ENCODE measurements around the gene HIPK2.

HIPK2 gene

GRCh38 chr7:139669106-139670061 lies 108.4 kb downstream of the HIPK2 start:
- no peak for DNase-seq

GRCh38 chr7:139667377-139667776 lies 110.4 kb downstream of the HIPK2 start:
- DNase-seq = no peak

GRCh38 chr7:139666501-139666900 lies 111.3 kb downstream of the HIPK2 start:
- no peak for DNase-seq

- DNase-seq = no peak
Observed at GRCh38 chr7:139664434-139664833, 113.4 kb downstream of the HIPK2 start.

GRCh38 chr7:139663608-139664177 lies 114.1 kb downstream of the HIPK2 start:
- no peak for DNase-seq

- DNase-seq = no peak
Observed at GRCh38 chr7:139661903-139662302, 115.9 kb downstream of the HIPK2 start.

GRCh38 chr7:139661043-139661440 lies 116.8 kb downstream of the HIPK2 start:
- DNase-seq = no peak

GRCh38 chr7:139660317-139661042 lies 117.3 kb downstream of the HIPK2 start:
- DNase-seq = no peak

GRCh38 chr7:139659922-139660316 lies 117.9 kb downstream of the HIPK2 start:
- no peak for DNase-seq

GRCh38 chr7:139658908-139659675 lies 118.7 kb downstream of the HIPK2 start:
- no peak for DNase-seq

- DNase-seq = no peak
Observed at GRCh38 chr7:139658296-139658695, 119.5 kb downstream of the HIPK2 start.

- DNase-seq = no peak
Observed at GRCh38 chr7:139657725-139658124, 120.1 kb downstream of the HIPK2 start.

- no peak for DNase-seq
Observed at GRCh38 chr7:139656387-139656786, 121.4 kb downstream of the HIPK2 start.

- DNase-seq = no peak
Observed at GRCh38 chr7:139655305-139655704, 122.5 kb downstream of the HIPK2 start.

- no peak for DNase-seq
Observed at GRCh38 chr7:139654276-139655181, 123.3 kb downstream of the HIPK2 start.

- no peak for DNase-seq
Observed at GRCh38 chr7:139651914-139652313, 125.9 kb downstream of the HIPK2 start.

GRCh38 chr7:139651308-139651707 lies 126.5 kb downstream of the HIPK2 start:
- no peak for DNase-seq

- no peak for DNase-seq
Observed at GRCh38 chr7:139650429-139651100, 127.2 kb downstream of the HIPK2 start.

- no peak for DNase-seq
Observed at GRCh38 chr7:139648941-139649425, 128.8 kb downstream of the HIPK2 start.

GRCh38 chr7:139648391-139648861 lies 129.4 kb downstream of the HIPK2 start:
- no peak for DNase-seq
